Neural progenitor cell (in vitro differentiated cells): ENCODE data around the gene RFPL2. TPM values are rescaled to one million over a fixed set of nuclear protein-coding genes. Genes with fewer than 3 reads are reported as not detected.
A peak's percentile ranks its signal among the peaks of the same experiment; 100 is the strongest.
"Not testable (repeated sequence)": the region's sequence is repeated elsewhere in the genome, so short reads cannot be mapped to it uniquely, and the experiment has no call there.

ENCODE experiments used
- DNase-seq: peaks from one replicate; pipeline ENCODE4 v3.0.0-alpha.2; 2016; ENCODE audit warnings: low spot score
- H2AFZ ChIP-seq: fragments of 200-600 bp; sonication (generic); replicated peaks from 2 replicates; pipeline ENCODE4 v1.6.1; 2016; ENCODE audit warnings: antibody characterized with exemption
- H3F3A ChIP-seq: fragments of 200-600 bp; sonication (generic); 2 replicates; pipeline ENCODE4 v1.6.1; 2016; ENCODE audit warnings: antibody characterized with exemption, low read depth
- H3K27ac ChIP-seq: fragments of 200-600 bp; sonication (generic); 2 replicates; pipeline ENCODE4 v1.5.1; 2016; ENCODE audit warnings: mild to moderate bottlenecking
- H3K27me3 ChIP-seq: fragments of 200-600 bp; sonication (generic); 2 replicates; pipeline ENCODE4 v1.6.1; 2016; ENCODE audit warnings: mild to moderate bottlenecking, moderate library complexity
- H3K36me3 ChIP-seq: fragments of 200-600 bp; sonication (generic); 2 replicates; pipeline ENCODE4 v1.5.1; 2016
- H3K4me1 ChIP-seq: fragments of 200-600 bp; sonication (generic); 2 replicates; pipeline ENCODE4 v1.6.1; 2016; ENCODE audit warnings: mixed run types
- H3K4me2 ChIP-seq: fragments of 200-600 bp; sonication (generic); 2 replicates; pipeline ENCODE4 v1.6.1; 2016
- H3K4me3 ChIP-seq: fragments of 200-600 bp; sonication (generic); 2 replicates; pipeline ENCODE4 v1.5.1; 2016
- H3K79me2 ChIP-seq: fragments of 200-600 bp; sonication (generic); 2 replicates; pipeline ENCODE4 v1.6.1; 2016; ENCODE audit warnings: low read depth
- H3K9ac ChIP-seq: fragments of 200-600 bp; sonication (generic); 2 replicates; pipeline ENCODE4 v1.6.1; 2016
- H3K9me3 ChIP-seq: fragments of 200-600 bp; sonication (generic); 2 replicates; pipeline ENCODE4 v1.5.1; 2016; ENCODE audit warnings: low read depth
- H4K20me1 ChIP-seq: fragments of 200-600 bp; sonication (generic); 2 replicates; pipeline ENCODE4 v1.6.1; 2016; ENCODE audit warnings: low read depth
- H3K27ac Mint-ChIP-seq: 3 replicates; pipeline ENCODE4 v1.8.0; 2021; ENCODE audit warnings: mixed read lengths
- H3K27me3 Mint-ChIP-seq: 2 replicates; pipeline ENCODE4 v1.8.0; 2022; ENCODE audit warnings: low read depth, mild to moderate bottlenecking, inconsistent platforms, moderate library complexity, mixed read lengths; ENCODE audit not compliant: insufficient read depth
- H3K36me3 Mint-ChIP-seq: 3 replicates; pipeline ENCODE4 v1.8.0; 2021; ENCODE audit warnings: mixed read lengths
- H3K4me1 Mint-ChIP-seq: 3 replicates; pipeline ENCODE4 v1.8.0; 2021; ENCODE audit warnings: mixed read lengths
- H3K4me3 Mint-ChIP-seq: 3 replicates; pipeline ENCODE4 v1.8.0; 2021; ENCODE audit warnings: mild to moderate bottlenecking, moderate library complexity, mixed read lengths
- H3K9me3 Mint-ChIP-seq: 3 replicates; pipeline ENCODE4 v1.8.0; 2020; ENCODE audit warnings: mixed read lengths
- CTCF ChIP-seq: fragments of 200-600 bp; sonication (generic); IDR thresholded peaks from 2 replicates; pipeline ENCODE4 v1.5.1; 2017; ENCODE audit warnings: antibody characterized with exemption, mild to moderate bottlenecking
- EZH2 ChIP-seq: fragments of 200-600 bp; sonication (generic); IDR thresholded peaks from 2 replicates; pipeline ENCODE4 v1.6.1; 2017; ENCODE audit warnings: antibody characterized with exemption, mild to moderate bottlenecking, moderate library complexity
- EZH2phosphoT487 ChIP-seq: fragments of 200-600 bp; sonication (generic); IDR thresholded peaks from 2 replicates; pipeline ENCODE4 v1.6.1; 2017; ENCODE audit warnings: antibody characterized with exemption
- small RNA-seq: library from RNA; depleted of rRNA; stranded (forward); fragments of <200 nt; gene quantifications from one replicate; pipeline ENCODE3, GENCODE V24; 2015
- total RNA-seq: library from RNA; depleted of rRNA; stranded (reverse); fragments of >200 nt; gene quantifications from 2 replicates; pipeline ENCODE4 v1.2.3, GENCODE V29; 2015; ENCODE audit warnings: low replicate concordance

RFPL2 gene
- total RNA-seq, 1 donor from 2014 or later = 1.8 TPM

- H3K36me3 ChIP-seq = no peaks in the 10 kb centered on the region
- DNase-seq = no peak
- H3K4me1 ChIP-seq = no peaks in the 10 kb centered on the region
- H4K20me1 ChIP-seq = no peaks in the 10 kb centered on the region
- Mint-ChIP-seq H3K27me3 (peaks cover 6% of the 10 kb centered on the region), H3K27ac (no peak overlapping the region), H3K4me3 (no peak overlapping the region), H3K9me3 (peaks cover 4% of the 10 kb centered on the region), H3K4me1 (peaks cover 2% of the 10 kb centered on the region), H3K36me3 (no peaks in the 10 kb centered on the region)
- no peaks in the 10 kb centered on the region for H3K27me3 ChIP-seq
- peaks cover 10% of the 10 kb centered on the region for H3F3A ChIP-seq
- H2AFZ ChIP-seq = no peak overlapping the region
- TF ChIP-seq EZH2phosphoT487 = no peak
- TF ChIP-seq CTCF = no peak
- no peak for TF ChIP-seq EZH2
- no peaks in the 10 kb centered on the region for H3K79me2 ChIP-seq
- H3K4me3 ChIP-seq = no peak overlapping the region
- H3K4me2 ChIP-seq = no peak overlapping the region
- H3K9me3 ChIP-seq = no peaks in the 10 kb centered on the region
- no peak overlapping the region for H3K9ac ChIP-seq
- no peak overlapping the region for H3K27ac ChIP-seq
Observed at GRCh38 chr22:32142600-32142999, 62.3 kb downstream of the RFPL2 start.

- DNase-seq = peak; percentile 36
- H3K27ac ChIP-seq, H3K4me2 ChIP-seq, H3K9ac ChIP-seq, H3K79me2 ChIP-seq, H3K27ac Mint-ChIP-seq, H3K36me3 ChIP-seq, H4K20me1 ChIP-seq, H3K4me1 Mint-ChIP-seq, H3K9me3 ChIP-seq, H3F3A ChIP-seq, H3K4me3 ChIP-seq, H3K4me3 Mint-ChIP-seq, H2AFZ ChIP-seq, H3K27me3 Mint-ChIP-seq, H3K27me3 ChIP-seq, H3K36me3 Mint-ChIP-seq, H3K4me1 ChIP-seq, H3K9me3 Mint-ChIP-seq: not testable (repeated sequence)
- peak; percentile 60 for TF ChIP-seq CTCF
Observed at GRCh38 chr22:32140688-32141087, 64.2 kb downstream of the RFPL2 start.

Small RNA genes lying within 50 kb of the gene (small RNA-seq; reads per million reads assigned to genes)
- gene RF02171 = not detected

Other genes with a start within 250 kb of the RFPL2 start
- gene SLC5A1, start 161.8 kb downstream of the RFPL2 start, total RNA-seq = 0.06 TPM in 1 of 2 replicates, not detected in the other
- 0.50 TPM in 1 of 2 replicates, not detected in the other for gene C22orf42, start 45.8 kb downstream of the RFPL2 start, total RNA-seq
- 0.06 TPM in 2 replicates for gene SLC5A4, start 50.3 kb upstream of the RFPL2 start, total RNA-seq
- 0.09 TPM in 1 of 2 replicates, not detected in the other for gene RFPL3, start 152.8 kb upstream of the RFPL2 start, total RNA-seq
- 162 and 215 TPM in 2 replicates for gene RTCB, start 207.2 kb upstream of the RFPL2 start, total RNA-seq